SK-N-SH (cell line): Measurements from ENCODE around the gene BBX. TPM values are rescaled to one million over a fixed set of nuclear protein-coding genes. Genes with fewer than 3 reads are reported as not detected.
"Not testable (repeated sequence)": the region's sequence is repeated elsewhere in the genome, so short reads cannot be mapped to it uniquely, and the experiment has no call there.

Experiments
- CTCF ChIA-PET: fragments of 300-600, 350-600 bp; formaldehyde crosslinking; extraction: SDS; loops from one replicate; lab custom pipeline; 2021; lab: Yijun Ruan, JAX
- POLR2A ChIA-PET: fragments of 350-600 bp; sonication (Branson Sonifier 250); formaldehyde crosslinking; extraction: SDS; loops from one replicate; lab custom pipeline; 2020; ENCODE audit warnings: antibody characterized with exemption, inconsistent platforms; lab: Yijun Ruan, JAX
- DNase-seq: peaks from one replicate; pipeline ENCODE4 v3.0.0; 2012
- H2AFZ ChIP-seq: fragments of 200-600 bp; sonication (generic); 2 replicates; pipeline ENCODE4 v1.8.1; 2016; ENCODE audit warnings: antibody characterized with exemption, mild to moderate bottlenecking, low read depth
- H3F3A ChIP-seq: fragments of 200-600 bp; sonication (generic); replicated peaks from 2 replicates; pipeline ENCODE3; 2016; ENCODE audit warnings: antibody characterized with exemption, mild to moderate bottlenecking; ENCODE audit not compliant: insufficient read depth
- H3K27ac ChIP-seq, 2 experiments: fragments of 200-500 bp in 1 of 2; fragments of 200-600 bp in 1 of 2; sonication (Bioruptor generic) in 1 of 2; sonication (generic), shearing (Covaris generic) in 1 of 2; 2 replicates each; pipeline versions ENCODE4 v1.5.1 to v1.6.1; 2014 to 2016; ENCODE audit warnings: low read depth in 2 of 2, inconsistent platforms in 1 of 2, low read length in 1 of 2, mild to moderate bottlenecking in 1 of 2, mixed read lengths in 1 of 2
- H3K27me3 ChIP-seq: fragments of 200-600 bp; sonication (generic), shearing (Covaris generic); 2 replicates; pipeline ENCODE4 v1.6.1; 2016; ENCODE audit warnings: mixed run types; ENCODE audit not compliant: insufficient read depth
- H3K36me3 ChIP-seq, 2 experiments: fragments of 200-500 bp in 1 of 2; fragments of 200-600 bp in 1 of 2; sonication (Bioruptor generic) in 1 of 2; sonication (generic) in 1 of 2; replicated peaks in 1 of 2; 2 replicates each; pipeline versions ENCODE3 to v1.5.1; 2014 to 2016; ENCODE audit warnings: low read length in 1 of 2, mild to moderate bottlenecking in 1 of 2; ENCODE audit not compliant: insufficient read depth in 2 of 2, control insufficient read depth in 1 of 2
- H3K4me1 ChIP-seq, 2 experiments: fragments of 200-500 bp in 1 of 2; fragments of 200-600 bp in 1 of 2; sonication (Bioruptor generic) in 1 of 2; sonication (generic), shearing (Covaris generic) in 1 of 2; 2 replicates each; pipeline versions ENCODE4 v1.5.1 to v1.6.1; 2014 to 2016; ENCODE audit warnings: low read depth in 1 of 2, low read length in 1 of 2, mixed run types in 1 of 2; ENCODE audit not compliant: insufficient read depth in 2 of 2, control insufficient read depth in 1 of 2
- H3K4me2 ChIP-seq: fragments of 200-600 bp; sonication (generic), shearing (Covaris generic); 2 replicates; pipeline ENCODE4 v1.6.1; 2017; ENCODE audit warnings: mixed run types
- H3K4me3 ChIP-seq, 2 experiments: fragments of 200-500 bp in 1 of 2; fragments of 200-600 bp in 1 of 2; sonication (Bioruptor generic) in 1 of 2; sonication (generic), shearing (Covaris generic) in 1 of 2; 2 replicates each; pipeline versions ENCODE4 v1.5.1 to v1.8.1; 2014 to 2016; ENCODE audit warnings: low read depth in 2 of 2, inconsistent platforms in 1 of 2, low read length in 1 of 2, mild to moderate bottlenecking in 1 of 2, mixed read lengths in 1 of 2, moderate library complexity in 1 of 2
- H3K79me2 ChIP-seq: fragments of 200-600 bp; sonication (generic); 2 replicates; pipeline ENCODE4 v1.8.1; 2017; ENCODE audit warnings: mild to moderate bottlenecking; ENCODE audit not compliant: insufficient read depth
- H3K9ac ChIP-seq: fragments of 200-600 bp; sonication (generic); 2 replicates; pipeline ENCODE4 v1.6.1; 2017; ENCODE audit warnings: mixed run types
- H3K9me2 ChIP-seq: fragments of 200-600 bp; sonication (generic); 2 replicates; pipeline ENCODE4 v1.6.1; 2017; ENCODE audit warnings: mixed run types
- H3K9me3 ChIP-seq: fragments of 200-600 bp; sonication (generic); 2 replicates; pipeline ENCODE4 v1.6.1; 2017; ENCODE audit warnings: mixed run types, mild to moderate bottlenecking, moderate library complexity
- H4K20me1 ChIP-seq: fragments of 200-600 bp; sonication (generic); 2 replicates; pipeline ENCODE4 v1.6.1; 2017; ENCODE audit warnings: mild to moderate bottlenecking, mixed run types; ENCODE audit not compliant: insufficient read depth
- FOXM1 ChIP-seq: IDR thresholded peaks from 2 replicates; pipeline ENCODE4 v1.4.0; 2012; ENCODE audit warnings: low read depth, mild to moderate bottlenecking
- GATA2 ChIP-seq: sonication (generic); formaldehyde crosslinking; IDR thresholded peaks from 2 replicates; pipeline ENCODE4 v1.5.0; 2020; ENCODE audit warnings: mild to moderate bottlenecking, missing genetic modification reagents
- MEF2A ChIP-seq: IDR thresholded peaks from 2 replicates; pipeline ENCODE4 v1.4.0; 2012; ENCODE audit warnings: low read depth, borderline replicate concordance
- NRF1 ChIP-seq: IDR thresholded peaks from 2 replicates; pipeline ENCODE4 v1.6.1; 2012; ENCODE audit warnings: low read depth, mild to moderate bottlenecking, low read length
- RCOR1 ChIP-seq: fragments of 150-350 bp; IDR thresholded peaks from 2 replicates; pipeline ENCODE4 v1.6.1; 2017; ENCODE audit warnings: antibody characterized with exemption, low read length
- RFX5 ChIP-seq: IDR thresholded peaks from 2 replicates; pipeline ENCODE4 v1.6.1; 2012; ENCODE audit warnings: mild to moderate bottlenecking, improper control_type of control experiment, low read length
- TAF1 ChIP-seq: IDR thresholded peaks from 2 replicates; pipeline ENCODE4 v1.6.1; 2012; ENCODE audit warnings: low read depth, mild to moderate bottlenecking, low read length, moderate library complexity, borderline replicate concordance
- WGBS: methylation state at CpG from one replicate; pipeline ENCODE4 v1.1.6; 2017; ENCODE audit warnings: low lambda C conversion rate; 5-methylcytosine and 5-hydroxymethylcytosine counted together
- polyA plus RNA-seq, 3 experiments: library from polyadenylated mRNA; depleted of rRNA; stranded (reverse); fragments of >200 nt; gene quantifications; 2 replicates each; pipeline ENCODE4 v1.2.3, GENCODE V29; 2012
- TF ChIP-seq, protein P1 (sequence below): IDR thresholded peaks from 2 replicates; pipeline ENCODE4; 2012
- TF ChIP-seq, protein P2 (sequence below): IDR thresholded peaks from 2 replicates; pipeline ENCODE4 v1.4.0; 2012; ENCODE audit warnings: low read depth, borderline replicate concordance
- TF ChIP-seq, protein P3 (sequence below): IDR thresholded peaks from 2 replicates; pipeline ENCODE4 v1.4.0; 2012; ENCODE audit warnings: low read depth, borderline replicate concordance
- TF ChIP-seq, protein P4 (sequence below): fragments of 200-600 bp; sonication (generic); IDR thresholded peaks from 2 replicates; pipeline ENCODE4 v1.6.1; 2017; ENCODE audit warnings: antibody characterized with exemption, mild to moderate bottlenecking, moderate library complexity
- TF ChIP-seq, protein P5 (sequence below): fragments of 150-350 bp; IDR thresholded peaks from 2 replicates; pipeline ENCODE4 v1.6.1; 2017; ENCODE audit warnings: antibody characterized with exemption, low read length, low read depth, borderline replicate concordance

Gene BBX
- polyA plus RNA-seq, 1 of the 3 experiments (the other 2 are of a cell fraction), result 14.2 TPM

DNA sequence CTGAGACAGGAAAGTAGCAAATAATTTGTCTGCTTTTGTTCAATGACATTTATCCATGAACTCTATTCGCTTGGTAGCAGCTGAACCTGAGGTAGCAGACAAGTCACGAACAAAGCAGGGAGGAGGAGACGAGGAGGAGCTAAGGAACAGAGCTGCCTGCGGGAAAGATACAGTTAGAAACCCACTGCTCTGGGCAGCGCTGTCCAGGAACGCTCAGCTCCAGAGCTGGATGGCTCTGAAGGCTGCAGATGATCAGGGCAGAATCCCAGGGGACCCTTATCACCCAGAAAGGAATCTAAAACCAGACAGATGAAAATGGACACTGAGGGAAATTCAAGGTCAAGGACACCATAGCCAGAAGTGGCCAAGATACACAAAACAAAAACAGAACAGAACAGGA lies 310.3 kb downstream of the BBX start (continued):
- TF ChIP-seq, protein P1, sequence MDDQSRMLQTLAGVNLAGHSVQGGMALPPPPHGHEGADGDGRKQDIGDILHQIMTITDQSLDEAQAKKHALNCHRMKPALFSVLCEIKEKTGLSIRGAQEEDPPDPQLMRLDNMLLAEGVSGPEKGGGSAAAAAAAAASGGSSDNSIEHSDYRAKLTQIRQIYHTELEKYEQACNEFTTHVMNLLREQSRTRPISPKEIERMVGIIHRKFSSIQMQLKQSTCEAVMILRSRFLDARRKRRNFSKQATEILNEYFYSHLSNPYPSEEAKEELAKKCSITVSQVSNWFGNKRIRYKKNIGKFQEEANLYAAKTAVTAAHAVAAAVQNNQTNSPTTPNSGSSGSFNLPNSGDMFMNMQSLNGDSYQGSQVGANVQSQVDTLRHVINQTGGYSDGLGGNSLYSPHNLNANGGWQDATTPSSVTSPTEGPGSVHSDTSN, result no peak
- TF ChIP-seq MEF2A (no peak), NRF1 (no peak), FOXM1 (no peak), RFX5 (no peak), TAF1 (no peak)
- TF ChIP-seq, protein P2, sequence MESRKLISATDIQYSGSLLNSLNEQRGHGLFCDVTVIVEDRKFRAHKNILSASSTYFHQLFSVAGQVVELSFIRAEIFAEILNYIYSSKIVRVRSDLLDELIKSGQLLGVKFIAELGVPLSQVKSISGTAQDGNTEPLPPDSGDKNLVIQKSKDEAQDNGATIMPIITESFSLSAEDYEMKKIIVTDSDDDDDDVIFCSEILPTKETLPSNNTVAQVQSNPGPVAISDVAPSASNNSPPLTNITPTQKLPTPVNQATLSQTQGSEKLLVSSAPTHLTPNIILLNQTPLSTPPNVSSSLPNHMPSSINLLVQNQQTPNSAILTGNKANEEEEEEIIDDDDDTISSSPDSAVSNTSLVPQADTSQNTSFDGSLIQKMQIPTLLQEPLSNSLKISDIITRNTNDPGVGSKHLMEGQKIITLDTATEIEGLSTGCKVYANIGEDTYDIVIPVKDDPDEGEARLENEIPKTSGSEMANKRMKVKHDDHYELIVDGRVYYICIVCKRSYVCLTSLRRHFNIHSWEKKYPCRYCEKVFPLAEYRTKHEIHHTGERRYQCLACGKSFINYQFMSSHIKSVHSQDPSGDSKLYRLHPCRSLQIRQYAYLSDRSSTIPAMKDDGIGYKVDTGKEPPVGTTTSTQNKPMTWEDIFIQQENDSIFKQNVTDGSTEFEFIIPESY, result no peak

DNA sequence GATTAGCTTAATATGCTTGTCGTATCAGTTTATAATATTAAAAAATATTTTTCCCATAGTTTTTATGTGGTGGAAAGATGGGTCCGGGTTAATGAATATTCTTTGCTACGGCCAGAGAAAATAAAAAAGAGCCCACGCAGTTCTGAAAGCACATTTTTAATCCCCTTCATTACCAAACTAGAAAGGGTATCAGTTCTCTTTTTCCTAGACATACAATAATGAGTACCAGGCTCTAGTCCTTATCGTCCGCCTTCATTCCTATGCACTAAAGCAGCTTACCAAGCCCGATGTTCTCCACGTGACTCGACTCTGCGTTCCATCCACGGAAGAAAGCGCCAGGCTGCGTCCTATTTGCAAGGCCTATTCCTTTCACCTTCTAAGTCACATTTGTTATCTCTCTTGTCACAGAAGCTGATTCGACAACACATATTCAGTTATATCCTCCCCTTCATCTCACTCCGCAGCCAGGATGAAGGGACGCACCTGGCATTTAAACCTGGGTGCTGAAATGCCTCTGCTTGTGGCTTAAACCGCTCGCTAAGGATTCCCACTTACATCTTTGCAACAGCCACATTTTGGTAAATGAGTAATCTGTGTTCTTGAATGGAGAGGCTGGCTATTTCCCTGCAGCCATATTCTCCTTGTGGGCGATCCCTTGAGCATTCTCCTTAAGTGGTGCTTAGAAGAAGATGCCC lies 311.1 kb downstream of the BBX start:
- no peaks in the 10 kb centered on the region for H3K79me2 ChIP-seq
- TF ChIP-seq, protein P3, sequence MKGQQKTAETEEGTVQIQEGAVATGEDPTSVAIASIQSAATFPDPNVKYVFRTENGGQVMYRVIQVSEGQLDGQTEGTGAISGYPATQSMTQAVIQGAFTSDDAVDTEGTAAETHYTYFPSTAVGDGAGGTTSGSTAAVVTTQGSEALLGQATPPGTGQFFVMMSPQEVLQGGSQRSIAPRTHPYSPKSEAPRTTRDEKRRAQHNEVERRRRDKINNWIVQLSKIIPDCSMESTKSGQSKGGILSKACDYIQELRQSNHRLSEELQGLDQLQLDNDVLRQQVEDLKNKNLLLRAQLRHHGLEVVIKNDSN, result no peak
- TF ChIP-seq GATA2 (CRISPR knock-in tag) (no peak), RCOR1 (no peak)
- TF ChIP-seq, protein P4, sequence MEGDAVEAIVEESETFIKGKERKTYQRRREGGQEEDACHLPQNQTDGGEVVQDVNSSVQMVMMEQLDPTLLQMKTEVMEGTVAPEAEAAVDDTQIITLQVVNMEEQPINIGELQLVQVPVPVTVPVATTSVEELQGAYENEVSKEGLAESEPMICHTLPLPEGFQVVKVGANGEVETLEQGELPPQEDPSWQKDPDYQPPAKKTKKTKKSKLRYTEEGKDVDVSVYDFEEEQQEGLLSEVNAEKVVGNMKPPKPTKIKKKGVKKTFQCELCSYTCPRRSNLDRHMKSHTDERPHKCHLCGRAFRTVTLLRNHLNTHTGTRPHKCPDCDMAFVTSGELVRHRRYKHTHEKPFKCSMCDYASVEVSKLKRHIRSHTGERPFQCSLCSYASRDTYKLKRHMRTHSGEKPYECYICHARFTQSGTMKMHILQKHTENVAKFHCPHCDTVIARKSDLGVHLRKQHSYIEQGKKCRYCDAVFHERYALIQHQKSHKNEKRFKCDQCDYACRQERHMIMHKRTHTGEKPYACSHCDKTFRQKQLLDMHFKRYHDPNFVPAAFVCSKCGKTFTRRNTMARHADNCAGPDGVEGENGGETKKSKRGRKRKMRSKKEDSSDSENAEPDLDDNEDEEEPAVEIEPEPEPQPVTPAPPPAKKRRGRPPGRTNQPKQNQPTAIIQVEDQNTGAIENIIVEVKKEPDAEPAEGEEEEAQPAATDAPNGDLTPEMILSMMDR, result no peak
- TF ChIP-seq, protein P5, sequence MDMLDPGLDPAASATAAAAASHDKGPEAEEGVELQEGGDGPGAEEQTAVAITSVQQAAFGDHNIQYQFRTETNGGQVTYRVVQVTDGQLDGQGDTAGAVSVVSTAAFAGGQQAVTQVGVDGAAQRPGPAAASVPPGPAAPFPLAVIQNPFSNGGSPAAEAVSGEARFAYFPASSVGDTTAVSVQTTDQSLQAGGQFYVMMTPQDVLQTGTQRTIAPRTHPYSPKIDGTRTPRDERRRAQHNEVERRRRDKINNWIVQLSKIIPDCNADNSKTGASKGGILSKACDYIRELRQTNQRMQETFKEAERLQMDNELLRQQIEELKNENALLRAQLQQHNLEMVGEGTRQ, result no peak
- WGBS, result 93% methylated on average over 19 of the region's 19 CpGs
- no peaks in the 10 kb centered on the region; a peak in 1 of 4 replicates for H3K4me1 ChIP-seq
- ChIA-PET CTCF (interaction anchor here (0.7 kb wide), 1 partner anchor 22 kb away, joined by 3 read pairs; no protein-coding TSS in a partner anchor), POLR2A (no interaction called here)
- no peaks in the 10 kb centered on the region for H4K20me1 ChIP-seq
- no peaks in the 10 kb centered on the region for H3K9me2 ChIP-seq
- H3K9me3 ChIP-seq, result no peaks in the 10 kb centered on the region
- H2AFZ ChIP-seq, result no peak overlapping the region
- no peak overlapping the region for H3K27ac ChIP-seq
- H3K36me3 ChIP-seq, result no peaks in the 10 kb centered on the region
- no peaks in the 10 kb centered on the region for H3K27me3 ChIP-seq
- no peak for DNase-seq
- no peak overlapping the region for H3K4me3 ChIP-seq
- no peak overlapping the region for H3K9ac ChIP-seq
- H3F3A ChIP-seq, result no peaks in the 10 kb centered on the region
- no peak overlapping the region for H3K4me2 ChIP-seq

DNA sequence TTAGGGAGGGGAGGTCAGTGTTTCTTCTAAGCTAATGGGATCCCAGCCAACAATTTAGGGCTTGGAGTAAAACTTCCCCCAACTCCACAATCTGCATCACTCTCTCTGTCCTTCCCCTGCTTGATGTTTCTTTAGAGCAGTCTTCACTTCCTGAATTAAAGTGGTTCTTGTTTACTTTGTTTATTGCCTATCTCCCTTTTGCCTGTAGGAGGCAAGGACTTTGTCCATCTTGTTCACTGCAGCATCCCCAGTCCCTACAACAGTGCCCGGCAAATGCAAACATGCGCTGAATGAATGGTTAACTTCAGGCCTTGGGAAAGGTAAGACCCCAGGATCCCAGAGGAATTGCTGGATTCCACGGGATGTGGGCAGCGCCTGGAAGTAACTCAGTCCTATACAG lies 312.2 kb downstream of the BBX start:
- H3K9me2 ChIP-seq, H3K4me1 ChIP-seq, H3K79me2 ChIP-seq, CTCF ChIA-PET, H3K9ac ChIP-seq, H3K27me3 ChIP-seq, H3K4me2 ChIP-seq, H3K9me3 ChIP-seq, H3K4me3 ChIP-seq, H2AFZ ChIP-seq, H4K20me1 ChIP-seq, H3K36me3 ChIP-seq, DNase-seq, H3F3A ChIP-seq, H3K27ac ChIP-seq: not testable (repeated sequence)
- POLR2A ChIA-PET, result interaction anchor here (0.6 kb wide), 1 partner anchor 166 kb away, joined by 7 read pairs; no protein-coding TSS in a partner anchor
- 81% methylated on average over 4 of the region's 4 CpGs for WGBS
